WTC11 (cell line): ENCODE results near the gene RAB11FIP3.

ENCODE experiments used
- CTCF ChIP-seq: fragments of 200-600 bp; IDR thresholded peaks from 2 replicates; pipeline ENCODE4 v1.8.0; 2022; ENCODE audit warnings: antibody characterized with exemption
- ESRRA ChIP-seq: sonication (generic); formaldehyde crosslinking; IDR thresholded peaks from 2 replicates; pipeline ENCODE4 v1.8.1; 2022; ENCODE audit warnings: mild to moderate bottlenecking, missing genetic modification reagents, borderline replicate concordance
- SMAD3 ChIP-seq: sonication (generic); formaldehyde crosslinking; IDR thresholded peaks from 2 replicates; pipeline ENCODE4 v1.8.0; 2022; ENCODE audit warnings: missing genetic modification reagents, mild to moderate bottlenecking, borderline replicate concordance
- ZNF512 ChIP-seq: sonication (generic); formaldehyde crosslinking; IDR thresholded peaks from 2 replicates; pipeline ENCODE4 v1.8.1; 2022; ENCODE audit warnings: missing genetic modification reagents, borderline replicate concordance
- TF ChIP-seq, protein P1 (sequence below): sonication (generic); formaldehyde crosslinking; IDR thresholded peaks from 2 replicates; pipeline ENCODE4 v1.8.0; 2023; ENCODE audit warnings: missing genetic modification reagents

DNA sequence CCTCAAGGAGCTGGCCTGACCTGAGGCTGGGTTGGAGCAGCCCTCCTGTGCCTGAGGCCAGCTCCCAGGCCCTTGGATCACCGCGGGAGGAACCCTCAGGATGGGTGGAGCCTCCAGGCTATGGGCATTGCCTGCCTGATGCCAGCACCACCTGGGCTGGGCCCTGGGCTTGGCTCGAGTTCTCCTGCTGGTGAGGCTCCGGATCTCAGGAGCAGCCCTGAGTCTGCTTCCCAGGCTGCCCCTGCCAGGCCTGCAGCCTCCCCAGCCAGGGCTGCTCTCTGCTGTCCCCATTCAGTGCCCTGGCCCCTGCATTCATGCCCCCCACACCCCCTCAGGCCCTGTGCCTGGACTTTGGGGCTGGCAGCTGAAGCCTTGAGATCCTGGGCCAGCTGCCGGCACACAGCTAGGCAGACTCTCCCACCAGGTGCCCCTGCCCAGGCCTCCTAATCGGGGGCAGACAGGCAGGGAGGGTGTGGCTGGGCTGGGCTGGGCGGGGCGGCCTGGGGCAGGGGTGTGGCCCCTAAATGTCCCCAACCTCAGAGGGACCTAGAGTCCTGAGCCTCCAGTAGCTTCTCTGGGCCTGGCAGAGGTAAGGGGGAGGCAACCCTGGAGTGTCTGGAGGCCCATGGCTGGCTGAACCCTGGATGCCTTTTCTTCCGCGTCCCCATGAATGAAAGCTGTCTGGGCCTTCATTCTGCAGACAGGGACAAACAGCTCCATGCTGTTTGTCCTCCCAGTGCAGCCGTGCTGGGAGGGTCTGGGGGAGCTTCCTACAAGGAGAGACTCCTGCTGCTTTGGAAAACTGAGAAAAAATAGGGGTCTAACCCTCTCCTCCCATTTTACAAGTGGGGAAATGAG, 143.2 kb downstream of the RAB11FIP3 start:
- no peak for TF ChIP-seq SMAD3
- TF ChIP-seq CTCF: no peak
- TF ChIP-seq, protein P1, sequence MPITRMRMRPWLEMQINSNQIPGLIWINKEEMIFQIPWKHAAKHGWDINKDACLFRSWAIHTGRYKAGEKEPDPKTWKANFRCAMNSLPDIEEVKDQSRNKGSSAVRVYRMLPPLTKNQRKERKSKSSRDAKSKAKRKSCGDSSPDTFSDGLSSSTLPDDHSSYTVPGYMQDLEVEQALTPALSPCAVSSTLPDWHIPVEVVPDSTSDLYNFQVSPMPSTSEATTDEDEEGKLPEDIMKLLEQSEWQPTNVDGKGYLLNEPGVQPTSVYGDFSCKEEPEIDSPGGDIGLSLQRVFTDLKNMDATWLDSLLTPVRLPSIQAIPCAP (CRISPR knock-in tag): no peak
- TF ChIP-seq ESRRA: no peak
- TF ChIP-seq ZNF512: no peak
